Activated CD8-positive, alpha-beta memory T cell treated with anti-CD3 and anti-CD28 coated beads, Interleukin-2, amount 50 U/mL, for 1 hour (primary cell): ENCODE data around the gene ZNF277.
"Not testable (repeated sequence)": the region's sequence is repeated elsewhere in the genome, so short reads cannot be mapped to it uniquely, and the experiment has no call there.

ENCODE experiments used
- DNase-seq: peaks from one replicate; pipeline ENCODE4 v3.0.0-alpha.2; 2020; ENCODE audit errors: extremely low read depth

ZNF277 gene

GRCh38 chr7:112350585-112350984, 144.1 kb downstream of the ZNF277 start:
- no peak for DNase-seq

GRCh38 chr7:112356596-112356995, 150.1 kb downstream of the ZNF277 start:
- no peak for DNase-seq

GRCh38 chr7:112357136-112357535, 150.6 kb downstream of the ZNF277 start:
- no peak for DNase-seq

- DNase-seq, result no peak
Measured at GRCh38 chr7:112358513-112358912, 152.0 kb downstream of the ZNF277 start.

- DNase-seq, result no peak
Measured at GRCh38 chr7:112359086-112359485, 152.6 kb downstream of the ZNF277 start.

- no peak for DNase-seq
Measured at GRCh38 chr7:112360681-112361080, 154.2 kb downstream of the ZNF277 start.

- no peak for DNase-seq
Measured at GRCh38 chr7:112361154-112361553, 154.7 kb downstream of the ZNF277 start.

GRCh38 chr7:112362053-112362650, 155.7 kb downstream of the ZNF277 start:
- DNase-seq, result no peak

GRCh38 chr7:112362731-112363131, 156.2 kb downstream of the ZNF277 start:
- no peak for DNase-seq

GRCh38 chr7:112364388-112364787, 157.9 kb downstream of the ZNF277 start:
- no peak for DNase-seq

GRCh38 chr7:112365551-112365950, 159.1 kb downstream of the ZNF277 start:
- no peak for DNase-seq

- no peak for DNase-seq
Measured at GRCh38 chr7:112366886-112367285, 160.4 kb downstream of the ZNF277 start.

- DNase-seq, result no peak
Measured at GRCh38 chr7:112370436-112370835, 163.9 kb downstream of the ZNF277 start.

GRCh38 chr7:112371701-112372100, 165.2 kb downstream of the ZNF277 start:
- no peak for DNase-seq

GRCh38 chr7:112372101-112372500, 165.6 kb downstream of the ZNF277 start:
- no peak for DNase-seq

GRCh38 chr7:112377593-112377992, 171.1 kb downstream of the ZNF277 start:
- no peak for DNase-seq

GRCh38 chr7:112381311-112382091, 175.0 kb downstream of the ZNF277 start:
- no peak for DNase-seq

GRCh38 chr7:112383671-112384417, 177.3 kb downstream of the ZNF277 start:
- DNase-seq, result no peak

GRCh38 chr7:112385516-112385915, 179.0 kb downstream of the ZNF277 start:
- DNase-seq, result no peak

- no peak for DNase-seq
Measured at GRCh38 chr7:112386619-112387018, 180.1 kb downstream of the ZNF277 start.

- no peak for DNase-seq
Measured at GRCh38 chr7:112390167-112390566, 183.7 kb downstream of the ZNF277 start.

GRCh38 chr7:112391079-112391821, 184.8 kb downstream of the ZNF277 start:
- DNase-seq, result not testable (repeated sequence)
